WTC11 (cell line): ENCODE measurements around the gene SPIRE1. TPM values are rescaled to one million over a fixed set of nuclear protein-coding genes. Genes with fewer than 3 reads are reported as not detected.

ENCODE experiments used
- ATAC-seq: fragments of 200-7000 bp; cut with Tn5 transposase; 2 replicates; pipeline ENCODE4 v1.10.0; 2021; ENCODE audit warnings: mild to moderate bottlenecking, moderate library complexity
- CTCF ChIA-PET: fragments of 300-600 bp; sonication (Branson Sonifier 250); formaldehyde crosslinking; loops from one replicate; lab custom pipeline; 2021; ENCODE audit warnings: antibody characterized with exemption; lab: Charles Lee
- POLR2A ChIA-PET: fragments of 350-600 bp; sonication (Branson Sonifier 250); formaldehyde crosslinking; loops from one replicate; lab custom pipeline; 2021; ENCODE audit warnings: antibody characterized with exemption; lab: Charles Lee
- DNase-seq: peaks from one replicate; pipeline ENCODE4 v3.0.0; 2021; ENCODE audit warnings: low spot score
- H3K27ac Mint-ChIP-seq: 2 replicates; pipeline ENCODE4 v1.8.0; 2021; ENCODE audit warnings: mixed read lengths
- H3K27me3 Mint-ChIP-seq: 2 replicates; pipeline ENCODE4 v1.8.0; 2021; ENCODE audit warnings: low read depth, mild to moderate bottlenecking, moderate library complexity, mixed read lengths
- H3K36me3 Mint-ChIP-seq: 2 replicates; pipeline ENCODE4 v1.8.0; 2021; ENCODE audit warnings: mixed read lengths
- H3K4me1 Mint-ChIP-seq: 2 replicates; pipeline ENCODE4 v1.8.0; 2022; ENCODE audit warnings: mixed read lengths
- H3K4me3 Mint-ChIP-seq: 2 replicates; pipeline ENCODE4 v1.8.0; 2021; ENCODE audit warnings: mild to moderate bottlenecking, moderate library complexity, mixed read lengths
- H3K9me3 Mint-ChIP-seq: 2 replicates; pipeline ENCODE4 v1.8.0; 2021; ENCODE audit warnings: mixed read lengths
- ELF4 ChIP-seq: sonication (generic); formaldehyde crosslinking; IDR thresholded peaks from 2 replicates; pipeline ENCODE4 v1.8.1; 2022; ENCODE audit warnings: low read depth, mild to moderate bottlenecking, moderate library complexity, missing genetic modification reagents
- ESRRA ChIP-seq: sonication (generic); formaldehyde crosslinking; IDR thresholded peaks from 2 replicates; pipeline ENCODE4 v1.8.1; 2022; ENCODE audit warnings: mild to moderate bottlenecking, missing genetic modification reagents, borderline replicate concordance
- JAZF1 ChIP-seq: fragments of 250-450 bp; sonication (Bioruptor Pico); IDR thresholded peaks from 2 replicates; pipeline ENCODE4 v1.9.0; 2021; ENCODE audit warnings: moderate library complexity, mild to moderate bottlenecking, inconsistent platforms
- NFATC4 ChIP-seq: fragments of 250-450 bp; sonication (Bioruptor Pico); IDR thresholded peaks from 2 replicates; pipeline ENCODE4 v1.9.0; 2021; ENCODE audit warnings: mild to moderate bottlenecking
- ZNF396 ChIP-seq: fragments of 250-450 bp; sonication (Bioruptor Pico); IDR thresholded peaks from 2 replicates; pipeline ENCODE4 v1.8.0; 2021; ENCODE audit warnings: mild to moderate bottlenecking, moderate library complexity, borderline replicate concordance
- total RNA-seq: library from RNA; stranded (reverse); gene quantifications from 3 replicates; pipeline ENCODE4 v1.2.3, GENCODE V29; 2021
- TF ChIP-seq, protein P1 (sequence below): fragments of 250-450 bp; sonication (Bioruptor Pico); IDR thresholded peaks from 2 replicates; pipeline ENCODE4 v1.9.0; 2021; ENCODE audit warnings: moderate library complexity, mild to moderate bottlenecking, inconsistent platforms, borderline replicate concordance
- TF ChIP-seq, protein P2 (sequence below): fragments of 250-450 bp; sonication (Bioruptor Pico); IDR thresholded peaks from 2 replicates; pipeline ENCODE4 v1.8.0; 2021; ENCODE audit warnings: mild to moderate bottlenecking
- TF ChIP-seq, protein P3 (sequence below): fragments of 250-450 bp; sonication (Bioruptor Pico); IDR thresholded peaks from 2 replicates; pipeline ENCODE4 v1.9.0; 2021; ENCODE audit warnings: mild to moderate bottlenecking
- TF ChIP-seq, protein P4 (sequence below): sonication (generic); formaldehyde crosslinking; IDR thresholded peaks from 2 replicates; pipeline ENCODE4 v1.8.0; 2022; ENCODE audit warnings: mild to moderate bottlenecking, missing genetic modification reagents
- TF ChIP-seq, protein P5 (sequence below): sonication (generic); formaldehyde crosslinking; IDR thresholded peaks from 2 replicates; pipeline ENCODE4 v1.8.1; 2023; ENCODE audit warnings: mild to moderate bottlenecking, missing genetic modification reagents, borderline replicate concordance
- TF ChIP-seq, protein P6 (sequence below): sonication (generic); formaldehyde crosslinking; IDR thresholded peaks from 2 replicates; pipeline ENCODE4 v1.8.1; 2022; ENCODE audit warnings: low read depth, missing genetic modification reagents, borderline replicate concordance
- TF ChIP-seq, protein P7 (sequence below): fragments of 250-450 bp; sonication (Bioruptor Pico); IDR thresholded peaks from 2 replicates; pipeline ENCODE4 v2.1.2; 2022; ENCODE audit warnings: mild to moderate bottlenecking, moderate library complexity
- TF ChIP-seq, protein P8 (sequence below): sonication (generic); formaldehyde crosslinking; IDR thresholded peaks from 2 replicates; pipeline ENCODE4 v1.8.1; 2023; ENCODE audit warnings: mild to moderate bottlenecking, missing genetic modification reagents, moderate library complexity
- TF ChIP-seq, protein P9 (sequence below): sonication (generic); formaldehyde crosslinking; IDR thresholded peaks from 2 replicates; pipeline ENCODE4 v1.8.1; 2023; ENCODE audit warnings: mild to moderate bottlenecking, missing genetic modification reagents, moderate library complexity

SPIRE1 gene
- total RNA-seq, 1 experiment from 2014 or later, result 19.3 TPM

DNA sequence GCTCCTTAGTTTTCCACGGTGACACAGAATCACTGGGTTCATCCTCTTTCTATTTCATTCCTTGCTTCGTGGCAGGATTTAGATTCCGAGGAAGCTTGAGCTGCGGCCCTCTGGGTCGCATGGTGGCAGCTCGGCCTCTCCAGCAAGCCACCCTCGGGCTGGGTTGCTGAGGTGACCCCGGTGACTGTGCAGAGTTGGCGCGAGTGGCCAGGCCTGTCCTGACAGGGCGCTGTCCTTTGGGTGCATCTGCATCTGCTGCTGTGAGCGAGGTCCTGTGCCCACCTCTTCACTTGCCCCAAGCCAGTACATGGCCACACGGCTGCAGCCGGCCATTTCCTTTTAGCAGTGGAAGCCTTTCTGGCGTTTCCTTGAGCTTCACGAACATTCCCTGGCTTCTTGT is 228.4 kb downstream of the SPIRE1 start:
- no peak for DNase-seq
- no peaks in the 10 kb centered on the region for H3K27me3 Mint-ChIP-seq
- peaks cover 33% of the 10 kb centered on the region for H3K36me3 Mint-ChIP-seq
- 0 out of 2 replicates have a peak, but pooled peaks cover 6% of the 10 kb centered on the region for H3K9me3 Mint-ChIP-seq
- CTCF ChIA-PET, result interaction anchor here (1.0 to 1.1 kb wide), 2 partner anchors 35 to 101 kb away, joined by 3 to 4 read pairs; no protein-coding TSS in a partner anchor
- no peak for TF ChIP-seq ESRRA
- TF ChIP-seq ZNF396 (CRISPR knock-in tag), result no peak
- TF ChIP-seq, protein P1, sequence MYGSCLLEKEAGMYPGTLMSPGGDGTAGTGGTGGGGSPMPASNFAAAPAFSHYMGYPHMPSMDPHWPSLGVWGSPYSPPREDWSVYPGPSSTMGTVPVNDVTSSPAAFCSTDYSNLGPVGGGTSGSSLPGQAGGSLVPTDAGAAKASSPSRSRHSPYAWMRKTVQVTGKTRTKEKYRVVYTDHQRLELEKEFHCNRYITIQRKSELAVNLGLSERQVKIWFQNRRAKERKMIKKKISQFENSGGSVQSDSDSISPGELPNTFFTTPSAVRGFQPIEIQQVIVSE (CRISPR knock-in tag), result no peak
- TF ChIP-seq, protein P2, sequence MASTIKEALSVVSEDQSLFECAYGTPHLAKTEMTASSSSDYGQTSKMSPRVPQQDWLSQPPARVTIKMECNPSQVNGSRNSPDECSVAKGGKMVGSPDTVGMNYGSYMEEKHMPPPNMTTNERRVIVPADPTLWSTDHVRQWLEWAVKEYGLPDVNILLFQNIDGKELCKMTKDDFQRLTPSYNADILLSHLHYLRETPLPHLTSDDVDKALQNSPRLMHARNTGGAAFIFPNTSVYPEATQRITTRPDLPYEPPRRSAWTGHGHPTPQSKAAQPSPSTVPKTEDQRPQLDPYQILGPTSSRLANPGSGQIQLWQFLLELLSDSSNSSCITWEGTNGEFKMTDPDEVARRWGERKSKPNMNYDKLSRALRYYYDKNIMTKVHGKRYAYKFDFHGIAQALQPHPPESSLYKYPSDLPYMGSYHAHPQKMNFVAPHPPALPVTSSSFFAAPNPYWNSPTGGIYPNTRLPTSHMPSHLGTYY, result no peak
- TF ChIP-seq, protein P3, sequence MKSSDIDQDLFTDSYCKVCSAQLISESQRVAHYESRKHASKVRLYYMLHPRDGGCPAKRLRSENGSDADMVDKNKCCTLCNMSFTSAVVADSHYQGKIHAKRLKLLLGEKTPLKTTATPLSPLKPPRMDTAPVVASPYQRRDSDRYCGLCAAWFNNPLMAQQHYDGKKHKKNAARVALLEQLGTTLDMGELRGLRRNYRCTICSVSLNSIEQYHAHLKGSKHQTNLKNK, result no peak
- TF ChIP-seq, protein P4, sequence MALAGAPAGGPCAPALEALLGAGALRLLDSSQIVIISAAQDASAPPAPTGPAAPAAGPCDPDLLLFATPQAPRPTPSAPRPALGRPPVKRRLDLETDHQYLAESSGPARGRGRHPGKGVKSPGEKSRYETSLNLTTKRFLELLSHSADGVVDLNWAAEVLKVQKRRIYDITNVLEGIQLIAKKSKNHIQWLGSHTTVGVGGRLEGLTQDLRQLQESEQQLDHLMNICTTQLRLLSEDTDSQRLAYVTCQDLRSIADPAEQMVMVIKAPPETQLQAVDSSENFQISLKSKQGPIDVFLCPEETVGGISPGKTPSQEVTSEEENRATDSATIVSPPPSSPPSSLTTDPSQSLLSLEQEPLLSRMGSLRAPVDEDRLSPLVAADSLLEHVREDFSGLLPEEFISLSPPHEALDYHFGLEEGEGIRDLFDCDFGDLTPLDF (CRISPR knock-in tag), result no peak
- no peak for TF ChIP-seq JAZF1
- TF ChIP-seq, protein P5, sequence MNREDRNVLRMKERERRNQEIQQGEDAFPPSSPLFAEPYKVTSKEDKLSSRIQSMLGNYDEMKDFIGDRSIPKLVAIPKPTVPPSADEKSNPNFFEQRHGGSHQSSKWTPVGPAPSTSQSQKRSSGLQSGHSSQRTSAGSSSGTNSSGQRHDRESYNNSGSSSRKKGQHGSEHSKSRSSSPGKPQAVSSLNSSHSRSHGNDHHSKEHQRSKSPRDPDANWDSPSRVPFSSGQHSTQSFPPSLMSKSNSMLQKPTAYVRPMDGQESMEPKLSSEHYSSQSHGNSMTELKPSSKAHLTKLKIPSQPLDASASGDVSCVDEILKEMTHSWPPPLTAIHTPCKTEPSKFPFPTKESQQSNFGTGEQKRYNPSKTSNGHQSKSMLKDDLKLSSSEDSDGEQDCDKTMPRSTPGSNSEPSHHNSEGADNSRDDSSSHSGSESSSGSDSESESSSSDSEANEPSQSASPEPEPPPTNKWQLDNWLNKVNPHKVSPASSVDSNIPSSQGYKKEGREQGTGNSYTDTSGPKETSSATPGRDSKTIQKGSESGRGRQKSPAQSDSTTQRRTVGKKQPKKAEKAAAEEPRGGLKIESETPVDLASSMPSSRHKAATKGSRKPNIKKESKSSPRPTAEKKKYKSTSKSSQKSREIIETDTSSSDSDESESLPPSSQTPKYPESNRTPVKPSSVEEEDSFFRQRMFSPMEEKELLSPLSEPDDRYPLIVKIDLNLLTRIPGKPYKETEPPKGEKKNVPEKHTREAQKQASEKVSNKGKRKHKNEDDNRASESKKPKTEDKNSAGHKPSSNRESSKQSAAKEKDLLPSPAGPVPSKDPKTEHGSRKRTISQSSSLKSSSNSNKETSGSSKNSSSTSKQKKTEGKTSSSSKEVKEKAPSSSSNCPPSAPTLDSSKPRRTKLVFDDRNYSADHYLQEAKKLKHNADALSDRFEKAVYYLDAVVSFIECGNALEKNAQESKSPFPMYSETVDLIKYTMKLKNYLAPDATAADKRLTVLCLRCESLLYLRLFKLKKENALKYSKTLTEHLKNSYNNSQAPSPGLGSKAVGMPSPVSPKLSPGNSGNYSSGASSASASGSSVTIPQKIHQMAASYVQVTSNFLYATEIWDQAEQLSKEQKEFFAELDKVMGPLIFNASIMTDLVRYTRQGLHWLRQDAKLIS (CRISPR knock-in tag), result no peak
- TF ChIP-seq, protein P6, sequence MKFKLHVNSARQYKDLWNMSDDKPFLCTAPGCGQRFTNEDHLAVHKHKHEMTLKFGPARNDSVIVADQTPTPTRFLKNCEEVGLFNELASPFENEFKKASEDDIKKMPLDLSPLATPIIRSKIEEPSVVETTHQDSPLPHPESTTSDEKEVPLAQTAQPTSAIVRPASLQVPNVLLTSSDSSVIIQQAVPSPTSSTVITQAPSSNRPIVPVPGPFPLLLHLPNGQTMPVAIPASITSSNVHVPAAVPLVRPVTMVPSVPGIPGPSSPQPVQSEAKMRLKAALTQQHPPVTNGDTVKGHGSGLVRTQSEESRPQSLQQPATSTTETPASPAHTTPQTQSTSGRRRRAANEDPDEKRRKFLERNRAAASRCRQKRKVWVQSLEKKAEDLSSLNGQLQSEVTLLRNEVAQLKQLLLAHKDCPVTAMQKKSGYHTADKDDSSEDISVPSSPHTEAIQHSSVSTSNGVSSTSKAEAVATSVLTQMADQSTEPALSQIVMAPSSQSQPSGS (CRISPR knock-in tag), result no peak
- TF ChIP-seq, protein P7, sequence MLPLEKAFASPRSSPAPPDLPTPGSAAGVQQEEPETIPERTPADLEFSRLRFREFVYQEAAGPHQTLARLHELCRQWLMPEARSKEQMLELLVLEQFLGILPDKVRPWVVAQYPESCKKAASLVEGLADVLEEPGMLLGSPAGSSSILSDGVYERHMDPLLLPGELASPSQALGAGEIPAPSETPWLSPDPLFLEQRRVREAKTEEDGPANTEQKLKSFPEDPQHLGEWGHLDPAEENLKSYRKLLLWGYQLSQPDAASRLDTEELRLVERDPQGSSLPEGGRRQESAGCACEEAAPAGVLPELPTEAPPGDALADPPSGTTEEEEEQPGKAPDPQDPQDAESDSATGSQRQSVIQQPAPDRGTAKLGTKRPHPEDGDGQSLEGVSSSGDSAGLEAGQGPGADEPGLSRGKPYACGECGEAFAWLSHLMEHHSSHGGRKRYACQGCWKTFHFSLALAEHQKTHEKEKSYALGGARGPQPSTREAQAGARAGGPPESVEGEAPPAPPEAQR (CRISPR knock-in tag), result no peak
- TF ChIP-seq, protein P8, sequence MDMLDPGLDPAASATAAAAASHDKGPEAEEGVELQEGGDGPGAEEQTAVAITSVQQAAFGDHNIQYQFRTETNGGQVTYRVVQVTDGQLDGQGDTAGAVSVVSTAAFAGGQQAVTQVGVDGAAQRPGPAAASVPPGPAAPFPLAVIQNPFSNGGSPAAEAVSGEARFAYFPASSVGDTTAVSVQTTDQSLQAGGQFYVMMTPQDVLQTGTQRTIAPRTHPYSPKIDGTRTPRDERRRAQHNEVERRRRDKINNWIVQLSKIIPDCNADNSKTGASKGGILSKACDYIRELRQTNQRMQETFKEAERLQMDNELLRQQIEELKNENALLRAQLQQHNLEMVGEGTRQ, result no peak
- TF ChIP-seq, protein P9, sequence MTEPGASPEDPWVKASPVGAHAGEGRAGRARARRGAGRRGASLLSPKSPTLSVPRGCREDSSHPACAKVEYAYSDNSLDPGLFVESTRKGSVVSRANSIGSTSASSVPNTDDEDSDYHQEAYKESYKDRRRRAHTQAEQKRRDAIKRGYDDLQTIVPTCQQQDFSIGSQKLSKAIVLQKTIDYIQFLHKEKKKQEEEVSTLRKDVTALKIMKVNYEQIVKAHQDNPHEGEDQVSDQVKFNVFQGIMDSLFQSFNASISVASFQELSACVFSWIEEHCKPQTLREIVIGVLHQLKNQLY, result no peak
- TF ChIP-seq ELF4, result no peak
- TF ChIP-seq NFATC4 (CRISPR knock-in tag), result no peak
- POLR2A ChIA-PET, result interaction anchor here (1.2 kb wide), 1 partner anchor 9 kb away, joined by 3 read pairs; no protein-coding TSS in a partner anchor
- H3K27ac Mint-ChIP-seq, result no peak overlapping the region
- ATAC-seq, result no peak
- H3K4me1 Mint-ChIP-seq, result peaks cover 3% of the 10 kb centered on the region
- no peak overlapping the region for H3K4me3 Mint-ChIP-seq
